ENCODE results near the gene TSR2. TPM values are rescaled to one million over a fixed set of nuclear protein-coding genes. Genes with fewer than 3 reads are reported as not detected.
A peak's percentile ranks its signal among the peaks of the same experiment; 100 is the strongest.

TSR2 gene
- total RNA-seq, 1 experiment from 2014 or later = 16.2 TPM

GRCh38 chrX:54494166-54494988, 54.2 kb downstream of the TSR2 start:
- Histone ChIP-seq H3K36me3 (replicated peaks; ENCODE audit: control insufficient read depth, insufficient read depth, low read length) (no peaks in the 10 kb centered on the region; the same call in 1 of the 2 replicates), H3K4me3 (ENCODE audit: insufficient read depth, low read depth, low read length) (peak overlapping the region; percentile 72), H3K27me3 (ENCODE audit: control insufficient read depth, insufficient read depth, low read length) (no peaks in the 10 kb centered on the region)
- DNase-seq = no peak

Other genes with a start within 250 kb of the TSR2 start
- 13.0 and 16.5 TPM in 2 replicates for gene WNK3, start 82.4 kb upstream of the TSR2 start, total RNA-seq (2014; rRNA removed; shearing (Covaris generic))
- 22.4 and 22.9 TPM in 2 replicates for gene FGD1, start 55.8 kb downstream of the TSR2 start, total RNA-seq (2014; rRNA removed; shearing (Covaris generic))
- 28.1 and 31.9 TPM in 2 replicates for gene GNL3L, start 89.8 kb downstream of the TSR2 start, total RNA-seq (2014; rRNA removed; shearing (Covaris generic))